A204.1 (cell line): ENCODE measurements around the gene FCGBP.
"Not testable (repeated sequence)": the region's sequence is repeated elsewhere in the genome, so short reads cannot be mapped to it uniquely, and the experiment has no call there.

Experiments
- FAIRE-seq: peaks from 2 replicates; lab custom pipeline; 2012; peaks lifted over from hg19 to GRCh38; lab: Jason Lieb, UNC

FCGBP gene

GRCh38 chr19:39934584-39935363 lies at the start of gene FCGBP:
FCGBP (minus strand) TSS chr19:39934634.
- FAIRE-seq, result no peak

- FAIRE-seq, result no peak
Measured at GRCh38 chr19:39983695-39984300, 49.4 kb upstream of the FCGBP start.

DNA sequence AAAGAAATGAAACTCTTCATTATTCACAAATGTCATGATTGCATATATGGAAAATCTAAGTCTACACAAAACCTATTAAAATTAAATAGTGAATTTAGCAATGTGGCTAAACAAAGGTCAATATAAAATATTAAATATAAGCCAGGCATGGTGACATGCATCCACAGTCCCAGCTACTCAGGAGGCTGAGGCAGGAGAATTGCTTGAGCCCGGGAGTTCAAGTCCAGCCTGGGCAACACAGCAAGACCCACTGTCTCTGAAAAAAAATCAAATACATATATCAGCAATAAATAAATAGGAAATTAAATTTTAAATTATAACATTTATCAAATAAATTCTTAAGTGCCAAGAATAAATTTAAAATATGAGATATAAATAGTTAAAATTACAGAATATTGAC lies 48.4 kb upstream of the FCGBP start:
- FAIRE-seq, result no peak

DNA sequence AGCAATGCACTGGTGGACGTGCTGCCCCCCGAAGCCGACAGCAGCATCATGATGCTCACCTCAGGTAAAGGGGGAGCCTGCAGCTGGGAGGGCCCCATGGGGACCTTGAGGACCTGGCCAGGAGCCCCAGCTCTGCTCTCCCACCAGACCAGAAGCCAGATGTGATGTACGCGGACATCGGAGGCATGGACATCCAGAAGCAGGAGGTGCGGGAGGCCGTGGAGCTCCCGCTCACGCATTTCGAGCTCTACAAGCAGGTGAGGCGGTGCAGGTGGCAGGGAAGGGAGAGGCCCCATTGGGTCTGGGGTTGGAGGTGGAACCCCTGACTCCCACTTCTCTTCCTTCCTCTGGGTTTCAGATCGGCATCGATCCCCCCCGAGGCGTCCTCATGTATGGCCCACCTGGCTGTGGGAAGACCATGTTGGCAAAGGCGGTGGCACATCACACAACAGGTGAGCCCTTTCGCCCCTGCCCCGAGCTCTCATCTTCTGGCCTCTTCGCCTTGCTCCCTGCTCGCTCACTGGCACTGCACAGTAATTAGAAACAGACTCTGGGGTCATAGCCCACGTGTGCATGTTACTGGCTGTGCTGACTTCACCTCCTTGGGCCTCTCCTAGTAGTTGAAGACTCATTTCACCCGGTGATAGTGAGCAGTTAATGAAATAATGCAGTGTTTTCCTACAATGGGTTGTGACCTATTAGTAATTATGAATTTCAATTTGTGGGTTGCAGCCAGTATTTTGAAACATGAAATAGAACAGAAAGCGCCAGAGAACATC lies 40.1 kb upstream of the FCGBP start:
- no peak for FAIRE-seq

GRCh38 chr19:39971380-39972035 lies 37.1 kb upstream of the FCGBP start:
- FAIRE-seq, result no peak

GRCh38 chr19:39970675-39971379 lies 36.4 kb upstream of the FCGBP start, which contains the start of gene PSMC4:
PSMC4 (plus strand) TSS chr19:39971165; CDS start chr19:39971203, 38 bp downstream.
- FAIRE-seq, result peak; percentile 99

- FAIRE-seq, result no peak
Measured at GRCh38 chr19:39970425-39970674, 35.9 kb upstream of the FCGBP start.

GRCh38 chr19:39969681-39970424 lies 35.4 kb upstream of the FCGBP start:
- FAIRE-seq, result no peak

DNA sequence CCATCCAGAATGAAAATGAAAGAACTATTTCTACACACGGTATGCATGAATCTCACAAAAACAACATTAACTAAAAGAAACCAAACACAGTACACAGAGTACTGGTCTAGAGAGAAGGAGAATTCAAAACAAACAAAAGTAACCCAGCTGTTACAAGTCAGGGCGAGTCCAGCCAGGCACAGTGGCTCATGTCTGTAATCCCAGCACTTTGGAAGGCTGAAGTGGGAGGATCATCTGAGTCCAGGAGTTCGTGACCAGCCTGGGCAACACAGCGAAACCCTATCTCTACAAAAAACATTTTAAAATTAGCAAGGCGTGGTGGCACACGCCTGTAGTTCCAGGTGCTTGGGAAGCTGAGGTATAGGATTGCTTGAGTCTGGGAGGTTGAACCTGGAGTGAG lies 34.8 kb upstream of the FCGBP start:
- FAIRE-seq, result no peak

DNA sequence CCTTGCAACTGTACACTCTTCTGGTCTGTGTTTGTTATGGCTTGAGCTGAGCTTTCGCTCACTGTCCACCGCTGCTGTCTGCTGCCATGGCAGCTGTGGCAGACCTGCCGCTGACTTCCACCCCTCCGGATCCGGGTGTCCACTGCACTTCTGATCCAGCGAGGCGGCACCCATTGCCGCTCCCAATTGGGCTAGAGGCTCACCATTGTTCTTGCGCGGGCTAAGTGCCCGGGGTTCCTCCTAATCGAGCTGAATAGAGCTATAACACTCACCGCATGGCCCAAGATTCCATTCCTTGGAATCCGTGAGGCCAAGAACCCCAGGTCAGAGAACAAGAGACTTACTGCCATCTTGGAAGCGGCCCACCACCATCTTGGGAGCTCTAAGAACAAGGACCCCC lies 34.4 kb upstream of the FCGBP start:
- FAIRE-seq, result no peak

GRCh38 chr19:39967561-39967960 lies 33.1 kb upstream of the FCGBP start:
- no peak for FAIRE-seq

DNA sequence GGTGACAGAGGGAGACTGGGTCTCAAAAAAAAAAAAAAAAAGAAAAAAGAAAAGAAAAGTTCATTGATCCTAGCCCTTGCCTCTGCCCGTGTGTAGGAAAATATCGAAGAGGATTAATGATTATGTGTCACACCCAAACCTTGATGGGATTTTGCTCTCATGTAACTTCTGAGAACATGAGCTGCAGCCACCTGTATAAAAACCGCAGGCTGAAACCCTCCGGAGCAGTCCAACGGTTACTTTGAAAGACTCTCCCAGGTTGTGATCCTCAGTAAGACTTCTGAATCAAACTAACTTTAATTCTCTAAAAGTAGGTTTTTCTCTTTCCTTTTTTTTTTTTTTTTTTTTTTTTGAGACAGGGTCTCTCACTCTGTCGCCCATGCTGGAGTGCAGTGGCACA lies 32.2 kb upstream of the FCGBP start:
- no peak for FAIRE-seq

DNA sequence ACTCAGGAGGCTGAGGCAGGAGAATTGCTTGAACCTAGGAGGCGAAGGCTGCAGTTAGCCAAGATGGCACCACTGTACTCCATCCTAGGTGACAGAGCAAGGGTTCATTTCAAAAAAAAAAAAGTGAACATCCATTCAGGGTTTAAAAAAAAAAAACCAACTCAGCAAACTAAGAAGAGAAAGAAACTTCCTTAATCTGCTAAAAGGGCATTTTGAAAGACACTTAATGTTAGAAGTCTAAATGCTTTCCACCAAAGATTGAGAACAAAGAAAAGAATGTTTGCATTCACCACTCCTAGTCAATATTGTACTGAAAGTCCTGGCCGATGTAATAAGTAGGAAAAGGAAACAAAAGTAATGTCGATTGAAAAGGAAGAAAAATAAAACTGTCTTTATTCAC lies 29.5 kb upstream of the FCGBP start:
- no peak for FAIRE-seq

DNA sequence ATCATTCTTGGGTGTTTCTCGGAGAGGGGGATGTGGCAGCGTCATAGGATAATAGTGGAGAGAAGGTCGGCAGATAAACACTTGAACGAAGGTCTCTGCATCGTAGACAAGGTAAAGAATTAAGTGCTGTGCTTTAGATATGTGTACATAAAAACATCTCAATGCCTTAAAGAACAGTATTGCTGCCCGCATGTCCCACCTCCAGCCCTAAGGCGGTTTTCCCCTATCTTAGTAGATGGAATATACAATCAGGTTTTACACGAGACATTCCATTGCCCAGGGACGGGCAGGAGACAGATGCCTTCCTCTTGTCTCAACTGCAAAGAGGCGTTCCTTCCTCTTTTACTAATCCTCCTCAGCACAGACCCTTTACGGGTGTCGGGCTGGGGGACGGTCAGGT lies 25.0 kb upstream of the FCGBP start:
- FAIRE-seq, result not testable (repeated sequence)

DNA sequence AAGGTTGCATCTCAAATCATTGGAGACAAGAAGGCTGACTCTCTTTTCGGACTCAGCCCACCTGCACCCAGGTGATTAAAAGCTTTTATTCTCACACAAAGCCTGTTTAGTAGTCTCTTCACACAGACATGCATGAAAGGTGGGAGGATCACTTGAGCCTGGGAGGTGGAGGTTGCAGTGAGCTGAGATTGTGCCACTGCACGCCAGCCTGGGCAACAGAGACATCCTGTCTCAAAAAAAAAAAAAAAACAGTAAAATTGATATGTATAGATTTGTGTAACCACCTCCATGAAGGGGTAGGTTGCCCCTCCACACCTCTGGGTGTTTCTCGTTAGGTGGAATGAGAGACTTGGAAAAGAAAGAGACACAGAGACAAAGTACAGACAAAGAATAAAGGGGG lies 24.5 kb upstream of the FCGBP start:
- not testable (repeated sequence) for FAIRE-seq

DNA sequence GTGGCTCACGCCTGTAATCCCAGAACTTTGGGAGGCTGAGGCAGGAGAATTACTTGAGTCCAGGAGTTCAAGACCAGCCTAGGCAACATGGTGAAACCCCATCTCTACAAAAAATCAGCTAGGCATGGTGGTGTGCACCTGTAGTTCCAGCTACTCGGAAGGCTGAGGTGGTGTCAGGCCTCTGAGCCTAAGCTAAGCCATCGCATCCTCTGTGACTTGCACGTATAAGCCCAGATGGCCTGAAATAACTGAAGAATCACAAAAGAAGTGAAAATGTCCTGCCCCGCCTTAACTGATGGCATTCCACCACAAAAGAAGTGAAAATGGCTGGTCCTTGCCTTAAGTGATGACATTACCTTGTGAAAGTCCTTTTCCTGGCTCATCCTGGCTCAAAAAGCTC lies 23.5 kb upstream of the FCGBP start:
- FAIRE-seq, result not testable (repeated sequence)

DNA sequence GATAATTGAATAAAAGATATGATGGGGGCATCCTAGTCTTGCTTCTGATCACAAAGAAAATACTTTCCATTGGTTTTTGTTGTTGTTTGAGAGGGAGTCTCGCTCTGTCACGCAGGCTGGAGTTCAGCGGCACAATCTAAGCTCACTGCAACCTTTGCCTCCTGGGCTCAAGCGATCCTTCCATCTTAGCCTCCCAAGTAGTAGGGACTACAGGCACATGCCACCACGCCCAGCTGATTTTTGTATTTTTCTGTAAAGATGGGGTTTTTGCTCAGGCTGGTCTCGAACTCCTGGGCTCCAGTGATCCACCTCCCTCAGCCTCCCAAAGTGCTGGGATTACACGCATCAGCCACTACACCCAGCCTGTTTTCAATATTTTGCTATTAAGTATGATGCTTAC lies 19.5 kb upstream of the FCGBP start:
- no peak for FAIRE-seq

DNA sequence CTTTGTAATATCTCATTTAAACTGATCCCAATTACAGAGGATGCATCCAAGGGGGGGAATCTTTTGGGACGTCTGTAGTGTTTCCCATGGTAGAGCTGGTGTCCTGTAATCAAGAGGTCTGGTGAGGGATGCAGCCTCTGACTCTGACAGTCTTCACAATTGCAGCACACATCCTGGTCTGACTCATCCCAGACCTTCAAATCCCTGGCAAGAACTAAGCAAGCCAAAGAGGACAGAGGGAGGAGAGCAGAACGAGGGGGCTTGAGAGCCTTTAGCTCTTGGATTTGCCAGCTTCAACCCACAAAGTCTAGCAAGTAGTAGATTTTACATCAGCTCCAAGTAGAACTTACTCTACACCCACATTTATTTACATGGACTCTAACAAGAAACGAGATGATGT lies 17.3 kb upstream of the FCGBP start:
- FAIRE-seq, result no peak

GRCh38 chr19:39951065-39951650 lies 16.7 kb upstream of the FCGBP start:
- no peak for FAIRE-seq

DNA sequence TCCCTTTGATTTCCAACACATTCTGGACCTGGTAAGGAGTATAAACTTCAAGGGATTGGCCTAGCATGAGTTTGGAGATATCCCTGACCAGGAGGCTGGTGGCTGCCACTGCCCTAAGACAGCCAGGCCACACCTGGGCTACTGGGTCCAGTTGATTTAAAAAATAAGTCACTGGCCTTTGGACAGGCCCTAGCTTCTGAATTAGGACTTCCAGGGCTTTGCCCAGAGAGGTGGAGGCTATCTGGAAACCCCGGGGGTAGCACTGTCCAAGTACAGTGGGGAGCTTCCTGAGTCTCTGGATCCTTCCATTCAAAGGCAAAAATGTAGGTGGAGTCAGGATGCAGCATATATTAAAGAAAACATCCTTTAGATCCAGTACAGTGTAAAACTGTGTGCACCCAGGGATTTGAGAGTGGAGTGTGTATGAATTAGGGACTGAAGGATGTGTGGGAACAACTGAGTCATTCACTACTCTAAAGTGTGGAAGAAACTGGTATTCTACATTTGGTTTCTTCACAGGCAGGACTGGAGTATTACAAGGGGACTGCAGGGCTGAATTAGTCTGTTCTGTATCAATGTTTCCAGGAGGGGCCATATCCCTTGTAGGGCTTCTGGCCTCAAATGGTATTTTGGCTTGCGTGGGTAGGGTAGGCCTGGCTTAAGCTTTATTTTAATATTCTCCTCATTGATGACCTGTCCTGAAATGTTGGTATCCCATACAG lies 14.8 kb upstream of the FCGBP start:
- FAIRE-seq, result no peak

- no peak for FAIRE-seq
Measured at GRCh38 chr19:39946532-39946931, 12.1 kb upstream of the FCGBP start.
